ENCODE measurements around the gene TAF9. TPM values are rescaled to one million over a fixed set of nuclear protein-coding genes. Genes with fewer than 3 reads are reported as not detected.

The TAF9 gene
- total and polyA plus RNA-seq, 2 of the 13 experiments (the other 11 are each of a cell fraction or from before 2014, with no cell fraction given): 113 to 218 TPM

- TF ChIP-seq ZNF20 (CRISPR knock-in tag; IDR thresholded peaks at IDR 0.05): no peak
- TF ChIP-seq KDM6A (CRISPR knock-in tag; IDR thresholded peaks at IDR 0.05; ENCODE audit: low read depth): 0 out of 2 replicates have a peak, but pooled peaks have one; percentile 30
- TF ChIP-seq ZSCAN12 (CRISPR knock-in tag; IDR thresholded peaks at IDR 0.05): no peak
- TF ChIP-seq ZBTB38 (CRISPR knock-in tag; IDR thresholded peaks at IDR 0.05): no peak
- TF ChIP-seq MBNL3 (CRISPR knock-in tag; conservative IDR thresholded peaks at IDR 0.05): no peak
- no peak for TF ChIP-seq JUND (CRISPR knock-in tag; IDR thresholded peaks at IDR 0.05)
- TF ChIP-seq RAD21 (CRISPR knock-in tag; IDR thresholded peaks at IDR 0.05): no peak
- TF ChIP-seq KDM1A (CRISPR knock-in tag; IDR thresholded peaks at IDR 0.05): no peak
- no peak for TF ChIP-seq HDAC6 (IDR thresholded peaks at IDR 0.05; ENCODE audit: low read depth, low read length)
- TF ChIP-seq STAT5B (CRISPR knock-in tag; IDR thresholded peaks at IDR 0.05): no peak
- TF ChIP-seq ZNF660 (CRISPR knock-in tag; IDR thresholded peaks at IDR 0.05; ENCODE audit: borderline replicate concordance, low read depth): no peak
- TF ChIP-seq ZNF543 (CRISPR knock-in tag; IDR thresholded peaks at IDR 0.05): no peak
- TF ChIP-seq MIER2 (CRISPR knock-in tag; IDR thresholded peaks at IDR 0.05): no peak
- TF ChIP-seq ZNF713 (CRISPR knock-in tag; IDR thresholded peaks at IDR 0.05): no peak
- TF ChIP-seq, protein P1, sequence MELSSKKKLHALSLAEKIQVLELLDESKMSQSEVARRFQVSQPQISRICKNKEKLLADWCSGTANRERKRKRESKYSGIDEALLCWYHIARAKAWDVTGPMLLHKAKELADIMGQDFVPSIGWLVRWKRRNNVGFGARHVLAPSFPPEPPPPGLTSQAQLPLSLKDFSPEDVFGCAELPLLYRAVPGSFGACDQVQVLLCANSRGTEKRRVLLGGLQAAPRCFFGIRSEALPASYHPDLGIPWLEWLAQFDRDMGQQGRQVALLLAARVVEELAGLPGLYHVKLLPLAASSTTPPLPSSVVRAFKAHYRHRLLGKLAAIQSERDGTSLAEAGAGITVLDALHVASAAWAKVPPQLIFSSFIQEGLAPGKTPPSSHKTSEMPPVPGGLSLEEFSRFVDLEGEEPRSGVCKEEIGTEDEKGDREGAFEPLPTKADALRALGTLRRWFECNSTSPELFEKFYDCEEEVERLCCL (CRISPR knock-in tag; IDR thresholded peaks at IDR 0.05; ENCODE audit: borderline replicate concordance): no peak
- no peak for TF ChIP-seq ZXDC (CRISPR knock-in tag; IDR thresholded peaks at IDR 0.05)
- no peak for TF ChIP-seq ZNF749 (CRISPR knock-in tag; IDR thresholded peaks at IDR 0.05; ENCODE audit: borderline replicate concordance)
- no peak for TF ChIP-seq ARID3A (IDR thresholded peaks at IDR 0.05; ENCODE audit: low read depth, low read length)
- no peak for TF ChIP-seq ZNF121 (CRISPR knock-in tag; IDR thresholded peaks at IDR 0.05)
- TF ChIP-seq KAT7 (CRISPR knock-in tag; IDR thresholded peaks at IDR 0.05; ENCODE audit: borderline replicate concordance): no peak
- TF ChIP-seq, protein P2, sequence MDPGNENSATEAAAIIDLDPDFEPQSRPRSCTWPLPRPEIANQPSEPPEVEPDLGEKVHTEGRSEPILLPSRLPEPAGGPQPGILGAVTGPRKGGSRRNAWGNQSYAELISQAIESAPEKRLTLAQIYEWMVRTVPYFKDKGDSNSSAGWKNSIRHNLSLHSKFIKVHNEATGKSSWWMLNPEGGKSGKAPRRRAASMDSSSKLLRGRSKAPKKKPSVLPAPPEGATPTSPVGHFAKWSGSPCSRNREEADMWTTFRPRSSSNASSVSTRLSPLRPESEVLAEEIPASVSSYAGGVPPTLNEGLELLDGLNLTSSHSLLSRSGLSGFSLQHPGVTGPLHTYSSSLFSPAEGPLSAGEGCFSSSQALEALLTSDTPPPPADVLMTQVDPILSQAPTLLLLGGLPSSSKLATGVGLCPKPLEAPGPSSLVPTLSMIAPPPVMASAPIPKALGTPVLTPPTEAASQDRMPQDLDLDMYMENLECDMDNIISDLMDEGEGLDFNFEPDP (CRISPR knock-in tag; conservative IDR thresholded peaks at IDR 0.05): no peak
- no peak for TF ChIP-seq KMT2A (CRISPR knock-in tag; IDR thresholded peaks at IDR 0.05)
- no peak for TF ChIP-seq JARID2 (CRISPR knock-in tag; IDR thresholded peaks at IDR 0.05; ENCODE audit: insufficient replicate concordance)
- TF ChIP-seq ZNF556 (CRISPR knock-in tag; IDR thresholded peaks at IDR 0.05; ENCODE audit: borderline replicate concordance): no peak
These were observed 37.5 kb downstream of the TAF9 start (continued) for GRCh38 chr5:69331528-69332445.
